CD4-positive, alpha-beta T cell treated with Interleukin-4 for 1 hour (primary cell): ENCODE results near the gene DRC3.

ENCODE experiments used
- DNase-seq, 2 donors: peaks; one replicate each; pipeline ENCODE4 v3.0.0-alpha.2; 2020 to 2022

Gene DRC3

DNA sequence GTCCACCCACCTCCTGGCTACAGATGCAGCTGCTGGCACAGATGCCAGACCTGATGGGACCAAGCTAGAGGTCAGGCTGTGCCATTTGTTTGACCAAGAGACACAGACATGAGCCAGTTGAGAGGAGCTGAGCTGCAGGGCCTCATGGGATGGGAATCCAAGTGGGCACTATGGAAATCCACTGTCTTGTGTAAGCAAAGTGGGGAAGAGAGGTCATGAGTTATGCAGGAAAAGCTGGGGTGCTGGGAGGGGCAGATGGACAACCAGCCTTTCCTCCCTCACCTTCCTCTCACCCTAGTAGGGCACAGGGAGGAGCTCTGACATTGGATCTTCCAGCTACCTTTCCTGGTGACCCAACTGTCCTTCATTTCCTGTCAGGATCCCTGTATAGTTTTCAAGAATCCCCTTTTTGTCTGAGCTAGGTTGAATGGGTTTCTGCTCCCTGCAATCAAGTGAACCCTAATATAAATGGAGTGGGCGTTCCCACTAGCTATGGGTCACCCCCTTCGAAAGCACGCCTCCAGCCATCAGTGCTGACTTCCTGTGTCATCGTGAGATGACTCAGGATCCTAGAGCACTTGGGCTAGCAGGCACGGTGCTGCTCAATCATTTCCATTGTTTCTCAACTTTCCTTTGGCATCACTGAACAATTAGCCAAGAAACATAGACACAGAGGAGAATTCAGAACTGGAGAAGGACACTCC lies 52.7 kb downstream of the DRC3 start:
- peak; percentile 26 to 63 for DNase-seq

DNA sequence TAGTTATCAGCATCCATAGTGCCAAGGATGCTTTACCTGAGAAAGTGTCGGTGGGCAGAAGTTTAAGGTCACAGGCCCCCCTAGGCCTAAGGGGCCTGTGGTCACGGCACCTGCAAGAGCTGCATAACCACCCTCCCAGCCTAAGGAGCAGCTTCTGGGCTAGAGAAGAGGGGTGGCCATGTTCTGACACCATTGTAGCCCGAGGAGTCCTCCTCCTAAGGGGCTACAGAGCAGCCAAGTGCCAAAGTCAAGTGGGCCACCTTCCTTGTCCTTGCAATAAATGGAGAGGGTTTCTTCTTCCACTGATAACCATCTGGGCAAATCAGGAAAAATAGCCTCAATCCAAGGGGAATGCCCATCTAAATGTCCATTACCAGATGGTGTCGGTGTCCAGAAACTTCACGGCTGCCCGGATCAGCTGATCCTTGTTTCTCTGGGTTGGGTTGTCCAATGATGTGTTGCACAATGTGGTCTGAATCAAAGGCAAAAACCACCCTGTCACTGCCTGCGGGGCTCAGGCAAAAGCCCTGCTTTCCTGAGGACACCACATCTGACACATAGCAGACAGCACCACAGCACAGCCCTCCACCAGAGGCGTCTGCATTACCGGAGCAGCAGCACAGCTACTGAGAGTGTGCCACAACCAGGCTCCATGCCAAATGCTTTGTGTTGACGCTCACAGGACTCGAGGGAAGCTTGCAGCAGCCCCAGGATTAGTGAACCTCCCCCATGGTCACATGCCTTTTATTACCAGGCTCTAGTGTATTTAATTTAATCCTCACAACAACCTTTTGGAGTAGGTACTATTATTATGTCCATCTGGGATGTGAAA lies 53.5 kb downstream of the DRC3 start:
- peak; percentile 22 to 68 for DNase-seq

DNA sequence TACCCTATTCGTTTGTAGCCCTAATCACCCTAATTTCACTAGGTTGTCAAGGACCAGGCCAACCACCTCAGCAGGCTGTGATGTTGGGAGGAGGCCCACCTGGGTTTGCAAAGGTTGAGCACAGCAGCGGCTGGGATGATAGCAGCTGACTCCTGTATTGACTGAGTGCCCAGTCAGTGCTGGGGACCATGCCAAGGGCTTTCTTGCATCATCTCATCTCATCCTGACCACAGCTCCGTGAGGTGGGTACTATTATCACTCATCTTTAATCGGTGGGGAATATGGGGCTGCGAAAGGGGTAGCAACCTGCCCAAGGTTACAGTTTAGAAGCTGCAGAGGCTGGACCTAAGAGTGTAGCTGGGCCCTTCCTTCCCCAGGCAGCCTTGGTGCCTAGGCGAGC lies 54.6 kb downstream of the DRC3 start:
- DNase-seq = no peak

DNA sequence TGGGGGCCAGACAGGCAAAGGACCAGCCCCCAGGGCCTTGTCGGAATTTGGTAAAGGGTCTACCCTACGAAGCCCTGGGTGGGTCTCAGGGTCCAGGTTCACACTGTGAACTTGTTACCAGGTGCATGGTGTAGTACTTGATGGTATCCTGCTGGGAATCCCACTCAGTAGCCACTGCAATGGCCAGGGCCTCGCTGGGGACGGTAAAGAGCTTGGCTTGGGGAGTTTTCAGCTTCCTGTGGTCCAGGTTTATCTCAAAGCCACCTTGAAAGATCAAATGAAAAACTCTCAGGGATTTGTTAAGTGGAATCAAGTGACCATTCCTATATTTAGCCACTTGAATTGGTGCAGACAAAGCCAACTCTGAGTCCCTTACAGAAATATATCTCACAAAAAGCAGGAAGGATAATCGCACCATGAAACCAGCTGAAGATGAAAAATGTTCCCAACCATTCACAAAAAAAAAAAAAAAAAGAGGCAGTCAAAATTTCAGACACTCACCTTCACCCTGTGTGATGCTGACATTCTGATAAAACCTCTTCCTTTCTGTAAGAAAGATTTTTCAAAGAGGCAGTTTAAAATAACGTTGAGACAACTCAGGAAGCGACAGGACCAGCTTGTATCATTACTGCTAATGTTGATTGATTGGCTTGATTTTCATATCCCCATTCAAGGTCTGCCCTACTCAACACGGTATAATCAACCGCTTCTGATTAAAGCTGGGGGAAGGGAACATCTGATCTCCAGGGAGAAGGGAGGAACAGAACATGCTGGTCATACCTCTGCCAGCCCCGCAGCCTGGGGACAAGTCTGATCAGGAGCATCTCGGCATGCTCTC lies 55.7 kb downstream of the DRC3 start:
- no peak for DNase-seq

DNA sequence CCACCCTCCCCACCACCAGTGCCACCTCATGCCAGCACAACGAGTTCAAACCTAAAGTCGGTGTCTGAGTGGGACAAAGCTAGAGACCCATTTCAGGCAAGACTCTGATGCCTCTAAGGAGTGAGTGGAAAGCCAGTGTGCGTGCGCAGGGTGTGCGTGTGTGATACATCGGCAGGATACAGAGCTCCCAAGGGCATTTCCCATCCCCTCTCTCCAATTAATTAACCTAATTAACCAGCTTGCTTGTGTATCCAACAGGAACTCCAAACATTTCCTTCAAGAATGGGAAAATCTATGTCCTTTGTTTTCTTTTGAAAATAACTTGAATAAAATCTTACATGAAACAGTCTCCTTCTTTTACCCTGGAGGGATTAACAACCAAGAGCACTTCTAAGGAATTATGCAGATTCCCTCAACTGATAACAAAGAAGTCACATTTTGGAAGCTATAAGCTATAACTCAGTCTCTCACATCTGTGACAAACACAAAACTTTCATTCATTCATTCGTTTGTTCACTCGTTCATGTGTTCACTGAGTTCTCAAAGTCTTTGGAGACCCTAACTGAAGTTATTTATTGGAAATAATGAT lies 56.4 kb downstream of the DRC3 start:
- no peak for DNase-seq

DNA sequence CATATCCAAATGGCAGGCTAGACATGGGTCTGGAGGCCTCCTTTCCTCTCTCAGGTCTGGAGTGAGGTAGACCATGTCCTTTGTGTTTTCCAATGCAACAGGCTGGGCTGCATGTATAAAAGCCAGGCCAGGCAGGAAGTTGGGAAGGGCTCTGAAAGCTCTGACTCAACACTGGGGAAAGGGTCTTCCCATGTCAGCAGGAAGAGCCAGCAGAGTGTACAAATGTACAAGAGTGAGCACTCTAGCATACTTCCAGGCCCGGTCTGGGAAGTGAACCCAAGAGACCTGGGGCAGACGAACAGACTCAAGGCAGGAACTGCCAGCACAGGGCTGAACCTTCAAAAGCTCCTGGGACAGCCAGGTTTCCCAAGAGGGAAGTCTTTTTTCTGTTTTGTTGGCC lies 59.3 kb downstream of the DRC3 start:
- DNase-seq = no peak

DNA sequence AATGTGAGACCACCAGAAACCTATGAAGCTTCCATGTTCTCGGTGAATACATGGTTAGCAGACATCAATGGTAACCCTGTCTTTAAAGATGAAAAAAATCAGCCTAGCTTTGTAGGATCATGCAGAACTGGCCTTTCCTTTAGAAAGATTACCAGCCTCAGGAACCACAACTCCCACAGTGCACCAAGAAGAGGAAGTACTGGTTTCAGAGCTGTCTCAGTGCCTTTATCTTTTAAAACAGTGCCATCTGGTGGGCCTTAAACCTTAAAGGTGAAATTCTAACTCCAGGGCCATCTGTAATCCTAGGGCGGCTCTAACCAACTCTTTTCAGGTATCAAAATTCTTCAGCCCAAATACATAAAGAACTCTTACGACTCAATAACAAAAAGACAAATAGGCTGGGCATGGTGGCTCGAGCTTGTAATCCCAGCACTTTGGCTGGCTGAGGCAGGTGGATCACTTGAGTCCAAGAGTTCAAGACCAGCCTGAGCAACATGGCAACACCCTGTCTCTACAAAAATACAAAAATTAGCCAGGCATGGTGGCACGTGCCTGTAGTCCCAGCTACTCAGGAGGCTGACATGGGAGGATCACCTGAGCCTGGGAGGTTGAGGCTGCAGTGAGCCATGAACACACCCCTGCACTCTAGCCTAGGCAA lies 60.9 kb downstream of the DRC3 start:
- DNase-seq = peak; percentile 71 to 85

DNA sequence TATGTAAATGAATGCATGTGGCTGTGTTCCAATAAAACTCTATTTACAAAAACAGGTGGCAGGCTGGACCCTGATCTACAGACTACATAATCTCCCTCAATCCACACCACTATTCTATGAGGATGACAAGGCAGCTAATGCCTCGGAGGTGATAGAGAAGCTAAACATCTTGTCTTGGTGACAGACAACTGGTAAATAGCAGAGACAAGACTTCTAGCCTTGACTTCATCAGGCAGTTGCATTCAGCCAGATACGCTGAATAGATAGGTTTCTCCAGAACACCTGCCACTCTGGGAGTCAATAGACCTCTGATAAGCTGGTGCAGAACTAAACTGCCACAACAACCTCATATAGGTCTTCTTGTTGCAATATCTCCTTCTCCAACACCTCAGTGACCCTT lies 63.0 kb downstream of the DRC3 start:
- no peak for DNase-seq

DNA sequence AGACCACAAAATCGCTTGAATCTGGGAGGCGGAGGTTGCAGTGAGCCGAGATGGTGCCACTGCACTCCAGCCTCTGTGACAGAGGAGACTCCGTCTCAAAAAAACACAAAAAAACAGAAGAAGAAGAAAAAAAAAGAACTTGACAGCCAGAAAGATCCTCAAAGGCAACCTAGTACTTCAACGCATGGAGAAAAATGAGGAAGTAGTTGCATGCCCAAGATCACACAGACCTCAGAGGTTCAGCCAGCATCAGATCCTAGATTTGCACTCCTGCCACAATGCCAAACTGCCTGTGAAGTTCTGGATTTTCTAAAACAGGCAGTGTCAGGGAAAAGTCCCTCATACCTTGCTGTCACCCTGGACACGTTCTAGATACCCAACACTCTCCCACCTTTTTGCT lies 64.8 kb downstream of the DRC3 start:
- no peak for DNase-seq

DNA sequence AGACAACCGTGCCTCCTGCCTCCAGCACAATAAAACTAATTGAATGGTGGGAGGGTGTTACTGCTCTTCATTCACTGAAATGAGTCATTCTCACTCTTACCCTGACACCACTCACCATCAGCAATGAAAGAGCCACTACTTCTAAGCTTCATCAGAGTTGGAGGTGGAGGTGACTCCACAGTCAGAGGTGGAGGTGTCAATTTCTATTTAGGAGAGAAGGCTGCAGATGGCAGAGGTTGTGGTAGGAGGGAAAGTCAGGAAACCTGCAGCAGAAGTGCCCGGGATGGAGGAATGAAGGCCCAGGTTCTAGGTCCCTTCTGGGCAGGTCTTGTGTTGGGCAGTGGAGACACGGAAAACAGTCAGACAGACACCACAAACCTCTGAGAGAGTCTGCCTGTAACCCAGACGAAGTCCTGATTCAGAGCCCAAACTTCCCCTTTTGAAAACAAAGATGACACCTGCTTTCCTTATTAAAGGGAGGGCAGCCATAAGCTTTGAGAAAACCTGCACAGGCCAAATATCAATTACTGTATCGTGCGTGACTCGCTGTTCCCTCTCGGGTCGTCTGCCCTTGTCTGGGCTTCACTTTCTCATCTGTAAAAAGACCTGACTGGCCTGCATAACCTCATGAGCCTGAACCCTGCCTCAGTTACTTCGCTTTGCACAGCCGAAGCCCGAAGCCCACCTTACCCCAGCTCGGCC lies 65.6 kb downstream of the DRC3 start:
- DNase-seq = peak; percentile 19 to 28

DNA sequence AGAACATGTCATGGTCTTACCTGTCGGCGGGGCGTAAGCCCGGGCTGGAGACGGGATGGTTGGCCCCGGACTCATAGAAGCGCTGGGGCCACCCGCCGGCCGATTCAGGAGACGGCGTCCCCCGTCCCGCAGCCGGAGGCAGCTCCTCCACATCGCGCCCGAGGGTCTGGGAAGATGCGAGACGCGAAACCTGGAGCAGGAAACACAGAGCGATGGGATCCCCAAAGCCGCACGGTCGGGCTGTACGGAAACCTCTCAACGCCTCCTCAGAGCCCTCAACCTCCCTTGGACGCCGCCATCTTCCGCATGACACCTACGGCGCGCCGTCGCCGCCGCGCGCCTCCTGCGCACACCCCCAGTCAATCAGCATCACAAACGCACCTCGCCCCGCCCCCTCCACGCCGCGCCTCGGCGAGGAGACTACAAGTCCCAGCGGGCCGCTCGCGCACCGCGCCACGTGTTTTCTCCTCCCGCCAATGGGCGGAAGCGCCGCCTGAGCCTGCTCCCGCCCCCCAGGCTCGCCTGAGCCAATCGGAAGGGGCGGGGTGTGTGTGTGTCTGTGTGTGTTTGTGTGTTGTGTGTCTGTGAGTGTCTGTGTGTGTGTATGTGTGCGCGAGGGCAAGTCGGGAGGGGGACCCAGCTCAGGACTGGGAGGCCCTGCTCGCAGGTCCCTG lies 66.3 kb downstream of the DRC3 start, which contains the start of the genes ATPAF2 and GID4:
TSS of gene ATPAF2 (minus strand) at position 308 of the 674 bp plus-strand sequence. CDS start at position 153, 155 bp downstream.
TSS of gene GID4 (plus strand) at position 548 of the 674 bp plus-strand sequence. CDS start at position 605, 57 bp downstream.
- peak; percentile 99 for DNase-seq

DNA sequence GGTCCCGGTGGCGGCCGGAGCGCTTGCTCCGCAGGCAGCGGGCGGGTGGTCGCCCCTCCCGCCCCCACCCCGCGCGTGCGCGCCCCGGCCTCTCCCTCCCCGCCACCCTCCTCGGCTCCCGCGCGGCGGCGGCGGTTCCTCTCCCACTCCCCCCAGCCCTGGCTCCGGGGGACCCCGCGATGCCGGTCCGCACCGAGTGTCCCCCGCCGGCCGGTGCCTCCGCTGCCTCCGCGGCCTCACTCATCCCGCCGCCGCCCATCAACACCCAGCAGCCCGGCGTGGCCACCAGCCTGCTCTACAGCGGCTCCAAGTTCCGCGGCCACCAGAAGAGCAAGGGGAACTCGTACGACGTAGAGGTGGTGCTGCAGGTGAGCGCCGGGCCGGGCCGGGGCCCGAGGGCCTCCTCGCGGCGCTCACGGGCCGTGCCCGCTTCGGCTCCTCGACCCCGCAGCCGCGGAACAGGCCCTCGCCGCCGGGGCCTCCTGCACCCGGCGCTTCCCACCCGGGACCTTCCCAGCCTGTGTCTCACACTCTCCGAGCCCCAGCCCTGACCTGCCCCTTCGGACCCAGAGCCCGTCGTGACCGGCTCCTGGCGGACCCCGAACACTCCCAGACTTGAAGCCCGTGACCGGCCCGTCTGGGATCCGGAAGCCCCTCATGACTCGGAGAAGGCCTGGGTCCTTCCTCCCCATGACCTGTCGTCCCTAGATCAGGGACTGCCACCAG lies 67.0 kb downstream of the DRC3 start:
- DNase-seq = peak in 1 of 2 donors; percentile 35

DNA sequence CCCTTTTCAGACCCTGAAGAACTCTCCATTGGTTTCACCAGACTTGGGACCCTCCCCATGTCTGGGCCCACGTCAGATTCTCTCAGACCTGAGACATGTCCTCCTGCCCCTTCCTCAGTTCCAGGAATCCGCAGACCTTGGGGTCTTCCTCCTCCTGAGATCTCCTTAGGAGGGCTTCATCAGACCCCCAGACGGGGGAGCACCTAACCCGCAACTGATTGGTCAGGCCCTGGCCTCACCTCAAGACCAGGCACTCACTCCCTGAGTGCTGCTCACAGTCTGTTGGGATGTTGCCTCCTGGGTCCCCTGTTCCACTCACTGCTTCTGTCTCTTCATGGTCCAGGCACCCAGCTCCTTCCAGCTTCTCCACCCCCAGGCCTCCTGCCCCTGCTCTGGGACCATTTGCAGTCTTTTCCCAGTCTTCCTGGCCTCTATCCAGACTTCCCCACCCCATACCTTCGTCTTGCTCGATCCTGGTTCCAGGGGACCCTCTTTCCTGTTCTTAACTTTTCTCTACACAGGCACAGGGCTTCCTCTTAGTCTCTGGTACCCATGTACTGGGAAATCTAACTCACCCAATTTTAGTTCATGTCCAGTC lies 67.7 kb downstream of the DRC3 start:
- DNase-seq = no peak

DNA sequence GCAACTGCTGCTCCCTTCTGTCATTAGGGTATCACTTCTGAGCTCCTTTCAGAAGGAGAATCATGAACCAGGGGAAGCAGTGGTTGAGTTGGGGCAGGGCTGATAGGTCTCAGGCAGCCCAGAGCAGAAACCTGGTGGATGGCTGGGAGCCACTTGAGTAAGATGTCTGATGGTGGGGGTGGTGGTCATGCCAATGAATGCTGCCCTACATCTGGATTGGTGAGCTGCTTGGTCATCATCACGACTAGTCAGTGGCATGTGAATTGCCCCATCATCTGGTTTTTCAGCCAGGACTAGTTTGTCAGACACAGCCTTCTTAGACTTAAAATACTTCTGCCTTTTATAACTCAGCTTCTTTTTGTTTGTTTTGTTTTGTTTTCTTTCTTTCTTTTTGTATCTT lies 69.1 kb downstream of the DRC3 start:
- no peak for DNase-seq

DNA sequence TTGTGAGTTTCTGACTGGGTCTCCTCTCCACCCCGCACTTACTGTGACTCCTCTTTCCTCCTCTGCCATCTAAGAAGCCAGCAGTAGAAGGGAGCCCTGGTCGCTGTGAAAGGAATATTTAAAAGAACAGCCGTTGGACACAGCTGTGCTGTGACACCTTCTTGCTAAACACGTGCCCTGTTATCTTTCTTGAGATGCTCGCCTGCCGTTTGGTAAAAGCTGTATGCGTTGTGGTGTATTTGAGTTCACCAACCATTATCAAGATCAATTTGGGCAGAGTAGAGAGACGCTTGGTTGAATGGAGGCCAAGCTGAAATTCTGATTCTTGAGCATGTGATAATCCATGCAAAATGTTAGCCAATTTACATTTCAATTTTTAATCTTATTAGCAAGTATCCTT lies 70.3 kb downstream of the DRC3 start:
- DNase-seq = no peak

DNA sequence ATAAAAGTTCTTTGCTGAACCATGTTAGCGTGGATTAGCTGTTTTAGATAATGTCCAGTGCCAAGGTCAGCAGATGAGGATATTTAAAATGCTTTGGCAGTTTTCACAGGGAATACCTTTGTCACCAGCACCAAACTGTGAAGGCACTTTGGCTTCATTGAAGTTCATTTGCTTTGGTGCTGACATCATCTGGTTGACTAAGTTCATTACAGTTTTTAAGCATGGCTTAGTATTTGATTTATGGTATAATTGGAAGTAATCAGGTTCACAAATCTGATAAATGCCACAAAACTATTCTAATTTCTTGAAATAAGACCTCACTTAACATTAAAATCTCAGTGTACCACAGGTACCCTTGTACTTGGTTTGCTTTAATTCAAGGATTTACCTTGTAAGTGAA lies 70.8 kb downstream of the DRC3 start:
- peak in 1 of 2 donors; percentile 31 for DNase-seq

DNA sequence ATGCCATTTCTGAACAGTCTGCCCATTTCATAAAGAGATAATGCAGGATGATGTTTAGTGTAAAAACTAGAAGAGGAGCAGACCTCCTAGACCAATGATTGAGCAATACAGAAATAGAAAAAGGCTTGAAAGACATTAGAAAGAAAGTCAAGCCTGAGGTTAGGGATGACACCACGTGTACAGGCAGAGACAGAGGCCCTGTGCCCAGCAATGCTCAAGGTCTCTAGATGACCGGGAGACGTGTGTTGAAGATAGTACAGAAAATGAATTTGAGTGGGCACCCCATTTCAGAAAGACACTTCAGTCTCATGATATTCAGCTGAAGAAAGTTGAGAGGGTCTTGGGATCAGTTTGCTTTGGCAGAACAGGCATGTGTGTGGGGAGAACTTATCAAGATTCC lies 71.9 kb downstream of the DRC3 start:
- no peak for DNase-seq

DNA sequence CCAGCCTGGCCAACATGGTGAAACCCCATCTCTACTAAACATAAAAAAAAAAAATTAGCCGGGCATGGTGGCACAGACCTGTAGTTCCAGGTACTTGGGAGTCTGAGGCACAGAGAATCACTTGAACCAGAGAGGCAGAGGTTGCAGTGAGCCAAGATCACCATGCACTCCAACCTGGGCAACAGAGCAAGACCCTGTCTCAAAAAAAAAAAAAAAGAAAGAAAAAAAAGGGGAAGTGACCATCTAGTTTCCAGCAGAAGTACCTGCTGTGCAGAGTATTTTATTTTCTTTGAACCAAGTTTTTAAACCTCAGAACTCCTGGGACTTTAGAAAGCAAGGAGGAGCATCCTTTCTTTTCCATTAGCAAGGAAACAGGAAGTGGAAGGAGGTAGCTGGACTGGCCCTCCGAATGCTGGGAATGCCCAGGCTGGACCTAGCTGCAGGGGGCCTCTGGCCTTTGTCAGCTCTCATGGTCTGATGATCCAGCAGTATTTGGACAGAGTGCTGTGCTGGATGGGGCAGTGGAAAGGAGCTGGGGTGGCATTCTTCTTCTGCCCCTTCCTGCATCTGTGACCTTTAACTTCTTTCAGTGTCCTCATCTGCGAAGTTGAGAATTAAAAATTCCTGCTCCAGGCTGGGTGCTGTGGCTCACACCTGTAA lies 73.2 kb downstream of the DRC3 start:
- no peak for DNase-seq

DNA sequence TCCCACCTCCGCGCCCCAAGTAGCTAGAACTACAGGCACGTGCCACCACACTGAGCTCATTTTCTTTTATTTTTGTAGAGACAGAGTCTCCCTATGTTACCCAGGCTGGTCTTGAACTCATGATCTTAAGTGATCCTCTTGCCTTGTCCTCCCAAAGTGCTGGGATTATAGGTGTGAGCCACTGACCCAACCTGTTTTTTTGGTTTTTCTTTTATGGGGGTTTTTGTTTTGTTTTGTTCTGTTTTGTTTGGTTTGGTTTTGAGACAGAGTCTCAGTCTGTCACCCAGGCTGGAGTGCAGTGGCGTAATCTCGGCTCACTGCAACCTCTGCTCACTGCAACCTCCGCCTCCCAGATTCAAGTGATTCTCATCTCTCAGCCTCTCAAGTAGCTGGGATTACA lies 82.9 kb downstream of the DRC3 start:
- no peak for DNase-seq
